Panc1 (cell line): ENCODE measurements around the gene WDFY3. TPM values are rescaled to one million over a fixed set of nuclear protein-coding genes. Genes with fewer than 3 reads are reported as not detected.

Source experiments
- ATAC-seq: fragments of 200-7000 bp; cut with Tn5 transposase; 2 replicates; pipeline ENCODE4 v1.9.1; 2020; ENCODE audit warnings: mild to moderate bottlenecking, moderate library complexity
- BruUV-seq: library from RNA; stranded (reverse); fragments of 400-500 nt; replicated peaks from 2 replicates; lab custom pipeline; 2021; lab: Mats Ljungman, UMichigan
- CTCF ChIA-PET: fragments of 300-600 bp; sonication (Branson Sonifier 250); formaldehyde crosslinking; loops from one replicate; lab custom pipeline; 2022; ENCODE audit warnings: antibody characterized with exemption; lab: Charles Lee
- POLR2A ChIA-PET: fragments of 300-600 bp; sonication (Branson Sonifier 250); formaldehyde crosslinking; loops from one replicate; lab custom pipeline; 2022; ENCODE audit warnings: antibody characterized with exemption; lab: Charles Lee
- DNase-seq: peaks from one replicate; pipeline ENCODE4 v3.0.0-alpha.2; 2010; ENCODE audit warnings: low read depth, low spot score
- H3K27ac ChIP-seq: 2 replicates; pipeline ENCODE4 v1.5.1; 2011; ENCODE audit warnings: mild to moderate bottlenecking, low read length, inconsistent platforms
- H3K27me3 ChIP-seq: fragments of 200-500 bp; sonication (Bioruptor generic); 2 replicates; pipeline ENCODE4 v1.6.0; 2014; ENCODE audit warnings: low read length, inconsistent platforms; ENCODE audit not compliant: control insufficient read depth, insufficient read depth
- H3K36me3 ChIP-seq: fragments of 200-500 bp; sonication (Bioruptor generic); 2 replicates; pipeline ENCODE4 v1.5.1; 2014; ENCODE audit warnings: inconsistent platforms, mild to moderate bottlenecking, low read length, moderate library complexity; ENCODE audit not compliant: control insufficient read depth, insufficient read depth
- H3K4me1 ChIP-seq: 2 replicates; pipeline ENCODE4 v1.5.1; 2011; ENCODE audit warnings: inconsistent platforms, mild to moderate bottlenecking, low read length, moderate library complexity; ENCODE audit not compliant: control insufficient read depth, insufficient read depth
- H3K4me3 ChIP-seq, 2 experiments: 2 replicates each; pipeline ENCODE4 v1.5.1; 2011 to 2012; ENCODE audit warnings: low read depth in 2 of 2, low read length in 2 of 2, mild to moderate bottlenecking in 2 of 2, inconsistent platforms in 1 of 2, moderate library complexity in 1 of 2
- H3K9me3 ChIP-seq: fragments of 200-500 bp; sonication (Bioruptor generic); 2 replicates; pipeline ENCODE4 v1.5.1; 2014; ENCODE audit warnings: low read depth, mild to moderate bottlenecking, inconsistent platforms, low read length, moderate library complexity; ENCODE audit not compliant: control insufficient read depth, insufficient read depth
- POLR2AphosphoS5 ChIP-seq: IDR thresholded peaks from 2 replicates; pipeline ENCODE4 v1.6.1; 2012; ENCODE audit warnings: mild to moderate bottlenecking, low read depth, low read length, moderate library complexity
- SIN3A ChIP-seq: IDR thresholded peaks from 2 replicates; pipeline ENCODE4 v1.6.1; 2012; ENCODE audit warnings: low read depth, mild to moderate bottlenecking, low read length, moderate library complexity, borderline replicate concordance; ENCODE audit not compliant: insufficient read depth
- TCF7L2 ChIP-seq: IDR thresholded peaks from 2 replicates; pipeline ENCODE4 v1.6.1; 2011; ENCODE audit warnings: mild to moderate bottlenecking, low read depth, low read length, inconsistent platforms
- in situ Hi-C: cut with HindIII; loops from 2 replicates; pipeline ENCODE4 v1.10.0; 2016; ENCODE audit warnings: low sequenced_read_pairs, low pct_unique_long_range_greater_than_20kb
- intact Hi-C: fragments of 100-400 bp; cut with micrococcal nuclease; formaldehyde crosslinking; loops from one replicate; pipeline ENCODE4 v1.10.0; 2022; ENCODE audit not compliant: unreplicated experiment
- total RNA-seq: library from RNA; stranded (reverse); gene quantifications from one replicate; pipeline ENCODE4 v1.2.1, GENCODE V29; 2021; ENCODE audit not compliant: unreplicated experiment
- TF ChIP-seq, protein P1 (sequence below): fragments of 450-650 bp; IDR thresholded peaks from 2 replicates; pipeline ENCODE4 v1.5.1; 2017; ENCODE audit warnings: mild to moderate bottlenecking
- TF ChIP-seq, protein P2 (sequence below), 2 experiments: IDR thresholded peaks; 2 replicates each; pipeline ENCODE4 v1.6.1; 2011 to 2012; ENCODE audit warnings: low read depth in 2 of 2, control low read depth in 1 of 2, low read length in 1 of 2, mild to moderate bottlenecking in 1 of 2, moderate library complexity in 1 of 2; ENCODE audit not compliant: insufficient read depth in 1 of 2

The WDFY3 gene
- total RNA-seq, 1 experiment from 2014 or later: 47.8 TPM

- H3K4me1 ChIP-seq: no peaks in the 10 kb centered on the region
- no peaks in the 10 kb centered on the region for H3K27me3 ChIP-seq
- no peaks in the 10 kb centered on the region for H3K9me3 ChIP-seq
- TF ChIP-seq TCF7L2 (no peak), POLR2AphosphoS5 (no peak), SIN3A (no peak)
- TF ChIP-seq, protein P1, sequence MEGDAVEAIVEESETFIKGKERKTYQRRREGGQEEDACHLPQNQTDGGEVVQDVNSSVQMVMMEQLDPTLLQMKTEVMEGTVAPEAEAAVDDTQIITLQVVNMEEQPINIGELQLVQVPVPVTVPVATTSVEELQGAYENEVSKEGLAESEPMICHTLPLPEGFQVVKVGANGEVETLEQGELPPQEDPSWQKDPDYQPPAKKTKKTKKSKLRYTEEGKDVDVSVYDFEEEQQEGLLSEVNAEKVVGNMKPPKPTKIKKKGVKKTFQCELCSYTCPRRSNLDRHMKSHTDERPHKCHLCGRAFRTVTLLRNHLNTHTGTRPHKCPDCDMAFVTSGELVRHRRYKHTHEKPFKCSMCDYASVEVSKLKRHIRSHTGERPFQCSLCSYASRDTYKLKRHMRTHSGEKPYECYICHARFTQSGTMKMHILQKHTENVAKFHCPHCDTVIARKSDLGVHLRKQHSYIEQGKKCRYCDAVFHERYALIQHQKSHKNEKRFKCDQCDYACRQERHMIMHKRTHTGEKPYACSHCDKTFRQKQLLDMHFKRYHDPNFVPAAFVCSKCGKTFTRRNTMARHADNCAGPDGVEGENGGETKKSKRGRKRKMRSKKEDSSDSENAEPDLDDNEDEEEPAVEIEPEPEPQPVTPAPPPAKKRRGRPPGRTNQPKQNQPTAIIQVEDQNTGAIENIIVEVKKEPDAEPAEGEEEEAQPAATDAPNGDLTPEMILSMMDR: no peak
- TF ChIP-seq, protein P2, sequence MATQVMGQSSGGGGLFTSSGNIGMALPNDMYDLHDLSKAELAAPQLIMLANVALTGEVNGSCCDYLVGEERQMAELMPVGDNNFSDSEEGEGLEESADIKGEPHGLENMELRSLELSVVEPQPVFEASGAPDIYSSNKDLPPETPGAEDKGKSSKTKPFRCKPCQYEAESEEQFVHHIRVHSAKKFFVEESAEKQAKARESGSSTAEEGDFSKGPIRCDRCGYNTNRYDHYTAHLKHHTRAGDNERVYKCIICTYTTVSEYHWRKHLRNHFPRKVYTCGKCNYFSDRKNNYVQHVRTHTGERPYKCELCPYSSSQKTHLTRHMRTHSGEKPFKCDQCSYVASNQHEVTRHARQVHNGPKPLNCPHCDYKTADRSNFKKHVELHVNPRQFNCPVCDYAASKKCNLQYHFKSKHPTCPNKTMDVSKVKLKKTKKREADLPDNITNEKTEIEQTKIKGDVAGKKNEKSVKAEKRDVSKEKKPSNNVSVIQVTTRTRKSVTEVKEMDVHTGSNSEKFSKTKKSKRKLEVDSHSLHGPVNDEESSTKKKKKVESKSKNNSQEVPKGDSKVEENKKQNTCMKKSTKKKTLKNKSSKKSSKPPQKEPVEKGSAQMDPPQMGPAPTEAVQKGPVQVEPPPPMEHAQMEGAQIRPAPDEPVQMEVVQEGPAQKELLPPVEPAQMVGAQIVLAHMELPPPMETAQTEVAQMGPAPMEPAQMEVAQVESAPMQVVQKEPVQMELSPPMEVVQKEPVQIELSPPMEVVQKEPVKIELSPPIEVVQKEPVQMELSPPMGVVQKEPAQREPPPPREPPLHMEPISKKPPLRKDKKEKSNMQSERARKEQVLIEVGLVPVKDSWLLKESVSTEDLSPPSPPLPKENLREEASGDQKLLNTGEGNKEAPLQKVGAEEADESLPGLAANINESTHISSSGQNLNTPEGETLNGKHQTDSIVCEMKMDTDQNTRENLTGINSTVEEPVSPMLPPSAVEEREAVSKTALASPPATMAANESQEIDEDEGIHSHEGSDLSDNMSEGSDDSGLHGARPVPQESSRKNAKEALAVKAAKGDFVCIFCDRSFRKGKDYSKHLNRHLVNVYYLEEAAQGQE (IDR thresholded peaks at IDR 0.05; ENCODE audit: insufficient read depth in 1 of 2, low read depth in 2 of 2, low read length in 1 of 2): no peak
- CTCF ChIA-PET: no interaction called here
- no peak overlapping the region for H3K27ac ChIP-seq
- no peak overlapping the region for H3K4me3 ChIP-seq
- no peak for ATAC-seq
- intact Hi-C loops: no loop called here
- H3K36me3 ChIP-seq: no peaks in the 10 kb centered on the region; the same call in none of the 2 replicates
- POLR2A ChIA-PET: no interaction called here
- no peak for DNase-seq
- BruUV-seq: no TSS peak
- in situ Hi-C loops: no loop called here
Observed at GRCh38 chr4:84825701-84826341, 140.7 kb downstream of the WDFY3 start.

- POLR2A ChIA-PET: no interaction called here
Observed at GRCh38 chr4:84821064-84821463, 145.4 kb downstream of the WDFY3 start.

More at GRCh38 chr4:84821064-84821463, 145.4 kb downstream of the WDFY3 start:
- Histone ChIP-seq H3K27ac (no peak overlapping the region), H3K9me3 (no peaks in the 10 kb centered on the region), H3K36me3 (peaks cover 3% of the 10 kb centered on the region; the same call in 1 of the 2 replicates), H3K27me3 (no peaks in the 10 kb centered on the region), H3K4me1 (no peaks in the 10 kb centered on the region), H3K4me3 (no peak overlapping the region)
- no TSS peak for BruUV-seq
- DNase-seq: no peak
- intact Hi-C loops (no loop called here), in situ Hi-C loops (no loop called here)
- ATAC-seq: no peak
- CTCF ChIA-PET: no interaction called here
- TF ChIP-seq POLR2AphosphoS5: no peak
- no peak for TF ChIP-seq SIN3A
- TF ChIP-seq, protein P1: no peak
- TF ChIP-seq, protein P2 (IDR thresholded peaks at IDR 0.05; ENCODE audit: insufficient read depth in 1 of 2, low read depth in 2 of 2, low read length in 1 of 2): no peak
- TF ChIP-seq TCF7L2: no peak
